Neural progenitor cell (in vitro differentiated cells): ENCODE measurements around the gene DNM2. TPM values are rescaled to one million over a fixed set of nuclear protein-coding genes. Genes with fewer than 3 reads are reported as not detected.
A peak's percentile ranks its signal among the peaks of the same experiment; 100 is the strongest.

ENCODE experiments used
- DNase-seq: peaks from one replicate; pipeline ENCODE4 v3.0.0-alpha.2; 2016; ENCODE audit warnings: low spot score
- H2AFZ ChIP-seq: fragments of 200-600 bp; sonication (generic); replicated peaks from 2 replicates; pipeline ENCODE4 v1.6.1; 2016; ENCODE audit warnings: antibody characterized with exemption
- H3F3A ChIP-seq: fragments of 200-600 bp; sonication (generic); 2 replicates; pipeline ENCODE4 v1.6.1; 2016; ENCODE audit warnings: antibody characterized with exemption, low read depth
- H3K27ac ChIP-seq: fragments of 200-600 bp; sonication (generic); 2 replicates; pipeline ENCODE4 v1.5.1; 2016; ENCODE audit warnings: mild to moderate bottlenecking
- H3K27me3 ChIP-seq: fragments of 200-600 bp; sonication (generic); 2 replicates; pipeline ENCODE4 v1.6.1; 2016; ENCODE audit warnings: mild to moderate bottlenecking, moderate library complexity
- H3K36me3 ChIP-seq: fragments of 200-600 bp; sonication (generic); 2 replicates; pipeline ENCODE4 v1.5.1; 2016
- H3K4me1 ChIP-seq: fragments of 200-600 bp; sonication (generic); 2 replicates; pipeline ENCODE4 v1.6.1; 2016; ENCODE audit warnings: mixed run types
- H3K4me2 ChIP-seq: fragments of 200-600 bp; sonication (generic); 2 replicates; pipeline ENCODE4 v1.6.1; 2016
- H3K4me3 ChIP-seq: fragments of 200-600 bp; sonication (generic); 2 replicates; pipeline ENCODE4 v1.5.1; 2016
- H3K79me2 ChIP-seq: fragments of 200-600 bp; sonication (generic); 2 replicates; pipeline ENCODE4 v1.6.1; 2016; ENCODE audit warnings: low read depth
- H3K9ac ChIP-seq: fragments of 200-600 bp; sonication (generic); 2 replicates; pipeline ENCODE4 v1.6.1; 2016
- H3K9me3 ChIP-seq: fragments of 200-600 bp; sonication (generic); 2 replicates; pipeline ENCODE4 v1.5.1; 2016; ENCODE audit warnings: low read depth
- H4K20me1 ChIP-seq: fragments of 200-600 bp; sonication (generic); 2 replicates; pipeline ENCODE4 v1.6.1; 2016; ENCODE audit warnings: low read depth
- H3K27ac Mint-ChIP-seq: 3 replicates; pipeline ENCODE4 v1.8.0; 2021; ENCODE audit warnings: mixed read lengths
- H3K27me3 Mint-ChIP-seq: 2 replicates; pipeline ENCODE4 v1.8.0; 2022; ENCODE audit warnings: low read depth, mild to moderate bottlenecking, inconsistent platforms, moderate library complexity, mixed read lengths; ENCODE audit not compliant: insufficient read depth
- H3K36me3 Mint-ChIP-seq: 3 replicates; pipeline ENCODE4 v1.8.0; 2021; ENCODE audit warnings: mixed read lengths
- H3K4me1 Mint-ChIP-seq: 3 replicates; pipeline ENCODE4 v1.8.0; 2021; ENCODE audit warnings: mixed read lengths
- H3K4me3 Mint-ChIP-seq: 3 replicates; pipeline ENCODE4 v1.8.0; 2021; ENCODE audit warnings: mild to moderate bottlenecking, moderate library complexity, mixed read lengths
- H3K9me3 Mint-ChIP-seq: 3 replicates; pipeline ENCODE4 v1.8.0; 2020; ENCODE audit warnings: mixed read lengths
- EZH2 ChIP-seq: fragments of 200-600 bp; sonication (generic); IDR thresholded peaks from 2 replicates; pipeline ENCODE4 v1.6.1; 2017; ENCODE audit warnings: antibody characterized with exemption, mild to moderate bottlenecking, moderate library complexity
- EZH2phosphoT487 ChIP-seq: fragments of 200-600 bp; sonication (generic); IDR thresholded peaks from 2 replicates; pipeline ENCODE4 v1.6.1; 2017; ENCODE audit warnings: antibody characterized with exemption
- total RNA-seq: library from RNA; depleted of rRNA; stranded (reverse); fragments of >200 nt; gene quantifications from 2 replicates; pipeline ENCODE4 v1.2.3, GENCODE V29; 2015; ENCODE audit warnings: low replicate concordance
- TF ChIP-seq, protein P1 (sequence below): fragments of 200-600 bp; sonication (generic); IDR thresholded peaks from 2 replicates; pipeline ENCODE4 v1.5.1; 2017; ENCODE audit warnings: antibody characterized with exemption, mild to moderate bottlenecking

The DNM2 gene
- total RNA-seq, 1 donor from 2014 or later, result 49.9 TPM

DNA sequence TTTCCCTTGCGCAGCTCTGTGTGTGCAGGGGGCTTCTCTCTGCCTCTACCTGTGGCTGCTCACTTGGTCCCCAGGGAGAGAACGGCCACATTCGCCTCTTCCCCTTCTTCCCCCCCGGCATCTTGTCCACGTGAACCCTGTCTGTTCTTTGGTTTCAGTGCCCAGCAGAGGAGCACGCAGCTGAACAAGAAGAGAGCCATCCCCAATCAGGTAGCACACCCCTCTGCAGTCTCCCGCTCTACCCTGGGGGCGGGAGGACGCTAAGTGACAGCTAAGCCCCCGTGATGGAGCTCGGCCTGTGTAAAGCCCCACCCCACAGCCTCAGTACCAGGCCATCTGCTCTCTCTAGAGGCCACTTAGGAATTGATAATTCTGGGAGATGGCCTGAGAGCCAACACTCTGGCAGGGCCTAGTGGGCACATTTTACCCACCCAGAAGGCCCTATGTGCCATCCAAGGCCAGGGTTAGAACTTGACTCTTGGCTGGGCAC is 87.9 kb downstream of the DNM2 start:
- H3K36me3 ChIP-seq, result no peaks in the 10 kb centered on the region
- H3K9me3 ChIP-seq, result no peaks in the 10 kb centered on the region
- no peak overlapping the region for H3K27ac ChIP-seq
- Mint-ChIP-seq H3K36me3 (peaks cover 29% of the 10 kb centered on the region), H3K4me3 (no peak overlapping the region), H3K4me1 (peaks cover 3% of the 10 kb centered on the region), H3K27me3 (peaks cover 3% of the 10 kb centered on the region), H3K27ac (no peak overlapping the region), H3K9me3 (no peaks in the 10 kb centered on the region)
- DNase-seq, result no peak
- no peaks in the 10 kb centered on the region for H3F3A ChIP-seq
- no peaks in the 10 kb centered on the region for H4K20me1 ChIP-seq
- no peak overlapping the region for H3K9ac ChIP-seq
- H3K4me1 ChIP-seq, result no peaks in the 10 kb centered on the region
- no peaks in the 10 kb centered on the region for H3K27me3 ChIP-seq
- no peak overlapping the region for H3K4me3 ChIP-seq
- TF ChIP-seq EZH2phosphoT487 (no peak), EZH2 (no peak)
- TF ChIP-seq, protein P1, sequence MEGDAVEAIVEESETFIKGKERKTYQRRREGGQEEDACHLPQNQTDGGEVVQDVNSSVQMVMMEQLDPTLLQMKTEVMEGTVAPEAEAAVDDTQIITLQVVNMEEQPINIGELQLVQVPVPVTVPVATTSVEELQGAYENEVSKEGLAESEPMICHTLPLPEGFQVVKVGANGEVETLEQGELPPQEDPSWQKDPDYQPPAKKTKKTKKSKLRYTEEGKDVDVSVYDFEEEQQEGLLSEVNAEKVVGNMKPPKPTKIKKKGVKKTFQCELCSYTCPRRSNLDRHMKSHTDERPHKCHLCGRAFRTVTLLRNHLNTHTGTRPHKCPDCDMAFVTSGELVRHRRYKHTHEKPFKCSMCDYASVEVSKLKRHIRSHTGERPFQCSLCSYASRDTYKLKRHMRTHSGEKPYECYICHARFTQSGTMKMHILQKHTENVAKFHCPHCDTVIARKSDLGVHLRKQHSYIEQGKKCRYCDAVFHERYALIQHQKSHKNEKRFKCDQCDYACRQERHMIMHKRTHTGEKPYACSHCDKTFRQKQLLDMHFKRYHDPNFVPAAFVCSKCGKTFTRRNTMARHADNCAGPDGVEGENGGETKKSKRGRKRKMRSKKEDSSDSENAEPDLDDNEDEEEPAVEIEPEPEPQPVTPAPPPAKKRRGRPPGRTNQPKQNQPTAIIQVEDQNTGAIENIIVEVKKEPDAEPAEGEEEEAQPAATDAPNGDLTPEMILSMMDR, result no peak
- H3K4me2 ChIP-seq, result no peak overlapping the region
- no peak overlapping the region for H2AFZ ChIP-seq
- no peaks in the 10 kb centered on the region for H3K79me2 ChIP-seq

DNA sequence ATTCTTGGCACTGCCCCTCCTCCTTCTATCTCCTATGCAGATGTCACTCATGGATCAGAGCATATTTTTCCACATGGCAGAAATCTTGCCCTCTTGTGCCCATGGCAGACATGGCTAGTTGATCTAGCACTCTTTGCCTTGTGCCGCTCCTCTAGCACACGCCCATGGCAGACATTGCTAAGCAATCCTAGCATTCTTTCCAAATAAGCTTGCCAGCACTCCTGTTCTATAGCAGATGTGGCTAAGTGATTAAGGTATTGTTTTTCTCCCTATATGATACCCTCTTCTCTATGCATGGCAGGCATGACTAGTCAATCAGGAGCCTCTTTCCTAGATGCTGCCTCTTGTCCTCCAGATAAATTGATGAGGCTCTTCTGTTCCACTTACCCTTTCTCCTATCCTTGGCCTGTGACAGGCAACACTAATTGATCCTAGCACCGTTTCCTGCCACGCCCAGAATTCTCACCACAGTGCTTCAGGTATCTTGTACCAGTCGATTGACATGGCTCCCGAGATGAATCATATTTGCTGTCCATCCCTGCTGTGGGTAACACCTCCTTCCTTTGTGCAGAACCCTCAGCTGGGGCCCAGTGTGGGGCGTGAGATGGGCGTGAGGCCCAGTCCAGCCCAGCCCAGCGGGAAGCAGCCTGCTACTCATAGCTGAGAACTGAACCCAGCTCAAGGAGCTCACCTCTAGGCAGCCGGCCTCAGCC is 91.2 kb downstream of the DNM2 start:
- no peak for DNase-seq
- H2AFZ ChIP-seq, result no peak overlapping the region
- H3K9me3 Mint-ChIP-seq, result no peaks in the 10 kb centered on the region
- no peak overlapping the region for H3K9ac ChIP-seq
- no peaks in the 10 kb centered on the region for H3F3A ChIP-seq
- peaks cover 25% of the 10 kb centered on the region for H3K36me3 Mint-ChIP-seq
- H4K20me1 ChIP-seq, result no peaks in the 10 kb centered on the region
- H3K27me3 ChIP-seq, result no peaks in the 10 kb centered on the region
- peaks cover 3% of the 10 kb centered on the region for H3K4me1 Mint-ChIP-seq
- peak overlapping the region; percentile 15 for H3K27ac Mint-ChIP-seq
- H3K4me3 Mint-ChIP-seq, result no peak overlapping the region
- no peak overlapping the region for H3K4me2 ChIP-seq
- no peak overlapping the region for H3K4me3 ChIP-seq
- H3K79me2 ChIP-seq, result no peaks in the 10 kb centered on the region
- H3K9me3 ChIP-seq, result no peaks in the 10 kb centered on the region
- no peak overlapping the region for H3K27ac ChIP-seq
- TF ChIP-seq, protein P1, result no peak
- no peak for TF ChIP-seq EZH2phosphoT487
- no peak for TF ChIP-seq EZH2
- no peaks in the 10 kb centered on the region for H3K27me3 Mint-ChIP-seq
- no peaks in the 10 kb centered on the region for H3K4me1 ChIP-seq
- H3K36me3 ChIP-seq, result no peaks in the 10 kb centered on the region

DNA sequence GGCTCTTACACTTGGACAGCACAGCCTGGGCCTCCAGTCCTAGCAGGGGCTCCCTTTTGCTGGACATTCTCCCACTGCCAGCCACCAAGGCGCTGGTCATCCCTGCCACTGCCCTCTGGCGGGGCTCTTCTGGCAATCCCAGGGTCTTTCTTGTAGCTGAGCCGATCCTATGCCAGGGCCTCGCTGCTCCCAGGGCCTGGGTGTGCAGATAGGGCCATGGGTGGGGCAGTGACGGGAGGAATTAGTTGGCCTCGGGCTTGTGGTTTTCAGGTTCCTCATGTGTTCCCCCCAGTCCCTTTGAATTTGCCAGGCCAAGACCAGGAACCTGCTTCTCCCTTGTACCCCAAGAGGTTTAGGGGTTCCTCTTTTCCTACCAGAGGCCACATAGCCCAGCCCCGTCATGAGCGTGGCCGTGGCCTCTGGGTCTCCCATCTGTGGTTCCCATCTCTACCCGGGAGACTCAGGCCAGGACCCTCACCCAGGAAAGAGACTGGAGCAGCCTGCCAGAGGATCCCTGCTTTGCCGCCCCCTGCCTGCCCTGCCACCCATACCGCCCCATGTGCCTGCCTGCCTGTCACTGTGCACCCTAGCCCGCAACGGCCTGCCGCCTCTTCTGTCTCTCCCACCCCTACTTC is 91.9 kb downstream of the DNM2 start:
- Mint-ChIP-seq H3K9me3 (no peaks in the 10 kb centered on the region), H3K36me3 (peaks cover 25% of the 10 kb centered on the region), H3K4me3 (no peak overlapping the region), H3K27ac (no peak overlapping the region), H3K27me3 (no peaks in the 10 kb centered on the region), H3K4me1 (peaks cover 3% of the 10 kb centered on the region)
- no peak overlapping the region for H3K27ac ChIP-seq
- H3K4me3 ChIP-seq, result no peak overlapping the region
- no peak overlapping the region for H3K9ac ChIP-seq
- no peaks in the 10 kb centered on the region for H3K4me1 ChIP-seq
- H3K4me2 ChIP-seq, result no peak overlapping the region
- H2AFZ ChIP-seq, result no peak overlapping the region
- H3K36me3 ChIP-seq, result no peaks in the 10 kb centered on the region
- H4K20me1 ChIP-seq, result no peaks in the 10 kb centered on the region
- no peaks in the 10 kb centered on the region for H3K9me3 ChIP-seq
- H3K27me3 ChIP-seq, result no peaks in the 10 kb centered on the region
- no peak for DNase-seq
- TF ChIP-seq, protein P1, result no peak
- TF ChIP-seq EZH2 (no peak), EZH2phosphoT487 (no peak)
- H3K79me2 ChIP-seq, result no peaks in the 10 kb centered on the region
- H3F3A ChIP-seq, result no peaks in the 10 kb centered on the region
